Eye (tissue), 1 donor: ENCODE results near the gene GIPC2.
"Not testable (repeated sequence)": the region's sequence is repeated elsewhere in the genome, so short reads cannot be mapped to it uniquely, and the experiment has no call there.

Experiments used
- DNase-seq: peaks from one replicate; pipeline ENCODE4 v3.0.0-alpha.2; 2015

GIPC2 gene

DNA sequence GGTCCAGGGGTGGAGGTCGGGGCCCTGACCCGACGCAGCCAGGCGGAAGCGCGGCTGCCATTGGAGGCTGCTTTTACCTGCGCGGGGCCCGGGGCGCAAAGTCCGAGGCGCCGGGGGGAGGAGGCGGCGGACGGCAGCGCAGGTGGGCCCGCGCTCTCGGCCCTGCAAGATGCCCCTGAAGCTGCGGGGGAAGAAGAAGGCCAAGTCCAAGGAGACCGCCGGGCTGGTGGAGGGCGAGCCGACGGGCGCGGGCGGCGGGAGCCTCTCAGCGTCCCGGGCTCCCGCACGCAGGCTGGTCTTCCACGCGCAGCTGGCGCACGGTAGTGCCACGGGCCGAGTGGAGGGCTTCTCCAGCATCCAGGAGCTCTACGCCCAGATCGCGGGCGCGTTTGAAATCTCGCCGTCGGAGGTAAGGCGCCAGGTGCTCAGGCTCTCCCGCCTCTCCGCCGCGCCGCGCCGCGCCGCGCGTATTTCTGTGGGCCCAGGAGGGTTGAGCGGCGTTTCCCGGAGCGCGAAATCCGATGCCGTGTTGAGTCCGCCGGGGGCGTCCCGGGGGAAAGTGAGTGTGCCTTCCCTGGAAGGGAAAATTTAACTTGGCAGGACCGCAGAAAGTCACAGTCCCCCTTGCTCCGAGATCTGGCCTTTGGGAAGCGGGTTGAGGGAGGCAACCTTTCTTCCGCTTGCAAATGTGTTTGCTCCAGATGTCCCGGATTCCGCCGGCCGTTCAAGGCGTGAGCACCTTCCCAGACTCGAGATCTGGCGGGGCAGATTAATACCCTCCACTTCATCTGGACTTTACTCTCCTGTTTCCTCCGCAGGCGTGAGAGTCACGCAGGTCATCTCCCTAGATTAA is at the start of gene GIPC2:
GIPC2 (plus strand) TSS at position 41 of the 853 bp plus-strand sequence; CDS start at position 170, 129 bp downstream.
- DNase-seq = peak; percentile 70

GRCh38 chr1:77996734-77997133 is 49.0 kb upstream of the GIPC2 start:
- no peak for DNase-seq

GRCh38 chr1:78000536-78000935 is 45.2 kb upstream of the GIPC2 start:
- not testable (repeated sequence) for DNase-seq

DNA sequence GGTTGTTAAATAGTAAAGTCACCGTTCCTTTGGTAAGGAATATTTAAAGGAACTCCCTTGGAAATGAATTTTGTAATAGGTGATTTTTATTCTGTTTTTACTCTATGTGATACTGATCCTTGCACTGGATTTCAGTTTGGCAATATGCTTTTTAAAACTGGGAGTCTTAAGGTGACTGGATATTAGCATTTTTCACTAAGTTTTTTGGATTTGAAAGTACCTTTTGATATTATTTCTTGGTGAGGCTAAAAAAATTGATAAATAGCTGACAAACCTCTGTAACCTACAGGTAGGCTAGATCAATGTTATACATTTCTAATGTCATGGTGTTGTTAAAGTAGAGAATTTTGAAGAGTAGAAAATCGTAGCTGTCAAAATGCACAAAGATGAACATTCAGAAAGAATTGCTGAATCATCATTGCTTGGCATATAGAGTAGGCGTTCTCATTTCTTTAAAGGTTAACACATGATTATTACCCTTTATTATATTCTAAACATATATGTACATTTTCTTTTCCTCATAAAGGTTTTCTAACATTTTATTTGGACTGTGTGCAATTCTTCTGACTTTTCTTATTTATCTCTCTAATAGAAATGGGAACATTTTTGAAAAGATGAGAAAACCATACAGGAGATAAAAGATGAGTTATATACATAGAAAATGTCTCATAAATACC is 42.6 kb upstream of the GIPC2 start:
- peak; percentile 10 for DNase-seq

GRCh38 chr1:78003882-78004718 is 41.7 kb upstream of the GIPC2 start:
- DNase-seq = peak; percentile 73

DNA sequence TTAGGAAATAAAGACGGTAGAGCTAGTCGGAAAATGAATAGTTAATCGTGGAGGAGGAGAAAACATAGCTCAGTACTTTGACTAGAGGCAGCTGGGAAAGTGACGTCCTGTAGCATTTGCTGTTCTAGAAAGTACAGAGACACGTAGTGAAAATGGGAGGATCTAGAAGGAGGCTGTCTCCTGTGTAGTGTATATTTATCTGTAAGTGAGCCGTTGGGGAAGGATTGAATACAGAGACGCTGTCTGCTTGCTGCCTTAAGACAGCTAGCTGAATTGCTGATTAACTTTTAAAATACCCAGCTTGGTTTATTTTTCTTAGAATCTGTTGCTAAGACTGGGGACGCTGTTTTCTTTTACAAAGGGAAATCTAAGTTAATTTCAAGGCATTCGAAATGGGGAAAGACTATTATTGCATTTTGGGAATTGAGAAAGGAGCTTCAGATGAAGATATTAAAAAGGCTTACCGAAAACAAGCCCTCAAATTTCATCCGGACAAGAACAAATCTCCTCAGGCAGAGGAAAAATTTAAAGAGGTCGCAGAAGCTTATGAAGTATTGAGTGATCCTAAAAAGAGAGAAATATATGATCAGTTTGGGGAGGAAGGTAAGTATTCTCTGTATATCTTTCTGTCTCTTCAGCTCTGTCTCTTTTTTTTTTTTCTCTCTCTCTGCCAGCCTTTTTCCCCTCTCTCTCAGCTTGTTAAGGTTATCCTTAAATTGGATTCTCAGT is 40.9 kb upstream of the GIPC2 start, which contains the start of gene DNAJB4:
DNAJB4 (plus strand) TSS at position 221 of the 729 bp plus-strand sequence; CDS start at position 393, 172 bp downstream.
- peak; percentile 96 for DNase-seq

DNA sequence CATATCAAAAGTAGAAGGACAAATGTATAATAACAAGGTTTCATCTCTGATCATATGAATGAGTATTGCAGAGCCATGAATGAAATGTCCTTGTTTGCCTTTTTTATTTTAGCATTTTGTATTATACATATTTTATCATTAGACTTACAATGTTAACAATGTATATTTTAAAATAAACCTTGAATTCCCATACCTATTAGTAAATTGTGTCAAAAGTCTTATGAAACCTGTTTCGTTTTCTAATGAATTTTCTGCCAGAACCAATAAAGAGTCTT is 40.4 kb upstream of the GIPC2 start:
- DNase-seq = no peak

GRCh38 chr1:78005755-78006154 is 40.0 kb upstream of the GIPC2 start:
- DNase-seq = peak; percentile 89

DNA sequence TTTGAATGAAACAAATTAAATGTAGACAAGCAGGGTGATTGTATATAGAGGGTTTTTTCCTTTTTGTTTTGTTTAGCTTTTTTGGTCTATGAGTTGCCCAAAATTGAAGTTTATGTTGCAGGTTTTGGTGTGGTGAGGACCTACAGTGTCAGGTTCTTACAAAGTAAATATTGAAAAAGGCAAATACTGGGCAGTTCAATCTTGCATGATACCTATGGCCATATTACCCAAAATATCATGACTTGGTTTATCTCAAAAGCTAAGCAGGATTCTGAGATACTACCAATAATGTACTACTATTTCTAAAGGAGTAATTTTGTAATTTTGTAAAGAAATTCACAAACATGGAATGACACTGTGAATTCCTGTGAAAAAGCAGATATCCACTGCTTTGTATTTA is 39.2 kb upstream of the GIPC2 start:
- DNase-seq = peak; percentile 14

- no peak for DNase-seq
Measured at GRCh38 chr1:78007677-78008341, 38.0 kb upstream of the GIPC2 start.

DNA sequence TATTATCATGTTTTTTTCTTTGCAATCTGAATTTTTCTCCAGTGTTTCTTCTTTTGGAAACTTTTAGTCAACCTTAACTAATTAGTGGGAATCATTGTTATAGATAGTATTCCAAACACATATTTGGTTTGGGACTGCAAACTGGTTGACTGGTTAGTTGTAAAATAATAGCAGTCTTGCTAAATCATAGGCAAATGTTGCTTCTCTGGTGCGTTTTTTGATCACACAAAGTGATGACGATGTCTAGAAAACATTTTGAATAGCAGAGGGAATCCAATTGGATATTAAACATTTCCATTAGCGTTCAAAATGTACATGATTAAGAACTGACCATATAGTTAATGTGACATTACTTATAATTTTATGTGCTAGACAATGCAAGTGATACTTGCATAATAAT is 36.5 kb upstream of the GIPC2 start:
- DNase-seq = no peak

GRCh38 chr1:78009836-78010235 is 35.9 kb upstream of the GIPC2 start:
- DNase-seq = no peak

DNA sequence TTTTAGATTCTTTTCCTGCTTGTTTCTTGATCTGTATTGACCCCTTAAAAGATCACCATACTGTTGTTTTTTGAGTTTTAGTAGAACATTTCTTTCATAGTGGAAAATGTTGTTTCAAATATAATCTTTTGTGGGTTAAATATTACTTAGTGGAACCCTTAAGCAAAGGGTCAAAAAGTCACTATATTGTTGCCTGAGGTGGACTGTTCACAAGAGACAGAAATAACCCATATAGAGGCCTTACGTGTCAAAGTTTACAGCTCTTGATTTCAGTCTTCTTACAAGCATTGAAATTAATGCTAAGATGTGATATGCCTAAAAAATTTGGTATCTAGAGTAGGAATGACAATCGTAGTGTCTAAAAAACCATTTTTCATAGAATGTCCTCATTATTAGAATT is 34.7 kb upstream of the GIPC2 start:
- no peak for DNase-seq

DNA sequence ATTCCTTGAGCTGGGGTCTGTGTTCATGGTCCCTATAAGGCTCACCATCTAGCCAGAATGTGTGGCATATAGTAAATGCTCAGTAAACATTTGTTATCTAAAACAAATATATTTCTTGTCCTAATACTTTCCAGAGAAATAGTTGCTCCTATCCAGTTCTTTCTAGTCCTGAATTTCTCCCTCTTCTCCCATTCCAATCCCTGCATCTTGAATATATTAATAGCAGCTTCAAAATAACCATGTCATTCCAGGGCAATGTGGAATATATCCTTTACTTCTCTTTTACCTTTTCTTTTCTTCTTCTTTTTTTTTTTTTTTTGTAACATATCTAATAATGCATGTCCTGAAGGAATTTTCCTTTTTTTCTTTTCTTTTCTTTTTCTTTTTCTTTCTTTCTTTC is 30.6 kb upstream of the GIPC2 start:
- DNase-seq = no peak

- no peak for DNase-seq
Measured at GRCh38 chr1:78019024-78019423, 26.7 kb upstream of the GIPC2 start.

DNA sequence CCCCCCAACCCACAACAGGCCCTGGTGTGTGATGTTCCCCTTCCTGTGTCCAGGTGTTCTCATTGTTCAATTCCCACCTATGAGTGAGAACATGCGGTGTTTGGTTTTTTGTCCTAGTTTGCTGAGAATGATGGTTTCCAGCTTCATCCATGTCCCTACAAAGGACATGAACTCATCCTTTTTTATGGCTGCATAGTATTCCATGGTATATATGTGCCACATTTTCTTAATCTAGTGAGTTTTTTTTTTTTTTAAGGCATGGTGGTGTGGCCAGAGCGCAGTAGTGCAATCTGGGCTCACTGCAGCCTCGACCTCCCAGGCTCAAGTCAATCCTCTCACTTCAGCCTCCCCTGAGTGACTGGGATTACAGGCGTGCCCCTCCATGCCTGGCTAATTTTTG is 24.6 kb upstream of the GIPC2 start:
- DNase-seq = not testable (repeated sequence)

- no peak for DNase-seq
Measured at GRCh38 chr1:78029793-78030192, 16.0 kb upstream of the GIPC2 start.

DNA sequence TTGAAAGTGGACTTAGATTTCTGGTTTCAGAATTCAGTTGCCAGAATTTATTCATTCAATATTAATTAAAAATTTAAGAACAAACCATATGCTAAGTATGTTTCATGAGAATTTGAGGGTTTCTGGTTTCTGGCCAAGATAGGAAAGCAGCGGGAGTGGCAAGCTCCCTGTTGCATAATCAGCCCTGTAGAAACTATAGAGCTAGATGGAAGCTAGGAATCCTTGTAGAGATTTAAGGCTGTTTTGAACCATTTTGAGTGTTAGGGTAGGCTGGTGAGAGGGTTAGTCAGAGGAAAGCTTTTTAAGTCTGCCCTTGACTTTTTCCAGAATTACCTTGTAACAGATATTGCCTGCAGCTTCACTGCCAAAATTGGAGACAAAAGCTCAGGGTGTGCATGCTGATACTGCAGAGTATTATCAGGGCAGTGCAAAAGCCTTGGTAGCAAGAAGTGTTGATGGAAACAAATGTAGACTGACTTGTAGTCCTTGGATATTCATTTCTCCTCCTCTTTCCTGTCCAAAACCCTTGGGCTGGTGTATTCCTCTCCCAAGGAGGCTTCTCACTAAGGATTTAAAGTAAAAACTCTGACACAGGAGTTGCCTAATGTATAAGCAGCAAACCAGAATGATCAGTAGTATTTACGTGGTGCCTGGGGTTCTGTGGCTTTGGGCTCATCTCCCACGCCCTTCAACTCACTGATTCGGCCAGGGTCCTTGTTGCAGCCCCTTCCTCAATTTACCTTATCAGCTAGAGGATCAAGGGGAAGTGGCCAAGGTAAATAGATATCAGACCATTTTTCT is 12.6 kb upstream of the GIPC2 start:
- DNase-seq = no peak

GRCh38 chr1:78033797-78034172 is 12.0 kb upstream of the GIPC2 start:
- DNase-seq = no peak

GRCh38 chr1:78035121-78035520 is 10.6 kb upstream of the GIPC2 start:
- no peak for DNase-seq

DNA sequence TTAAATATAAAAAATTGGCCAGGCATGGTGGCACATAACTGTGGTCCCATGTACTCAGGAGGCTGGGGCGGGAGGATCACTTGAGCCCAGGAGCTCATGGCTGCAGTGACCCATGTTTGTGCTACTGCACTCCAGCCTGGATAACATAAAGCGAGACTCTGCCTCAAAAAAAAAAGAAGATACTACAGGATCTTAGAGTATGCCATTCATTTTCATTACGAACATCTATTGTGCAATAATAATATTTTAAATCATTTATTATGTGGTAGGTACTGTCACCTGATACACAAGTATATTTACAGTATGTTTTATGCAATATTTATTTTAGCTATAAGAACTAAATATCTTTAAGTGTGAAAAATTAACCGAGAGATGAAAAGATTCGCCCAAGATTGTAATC is 9.3 kb upstream of the GIPC2 start:
- DNase-seq = no peak
